HS-27A (cell line): ENCODE data around the gene MYLK2.

Experiments
- DNase-seq: peaks from one replicate; pipeline ENCODE4 v3.0.0-alpha.2; 2012; ENCODE audit warnings: low read depth, missing footprints

Gene MYLK2

DNA sequence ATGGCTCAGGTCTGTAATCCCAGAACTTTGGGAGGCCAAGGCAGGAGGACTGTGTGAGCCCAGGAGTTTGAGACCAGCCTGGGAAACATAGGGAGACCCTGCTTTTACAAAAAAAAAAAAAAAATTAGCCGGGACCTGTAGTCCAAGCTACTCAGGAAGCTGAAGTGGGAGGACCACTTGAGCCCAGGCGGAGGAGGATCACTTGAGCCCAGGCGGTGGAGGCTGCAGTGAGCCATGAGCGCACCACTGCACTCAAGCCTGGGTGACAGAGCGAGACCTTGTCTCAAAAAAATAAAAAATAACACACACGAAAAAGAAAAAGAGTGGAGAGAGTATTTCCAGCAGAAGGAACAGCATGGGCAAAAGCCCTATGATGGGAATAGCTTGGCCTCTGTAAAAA, 53.2 kb downstream of the MYLK2 start:
- DNase-seq: no peak

DNA sequence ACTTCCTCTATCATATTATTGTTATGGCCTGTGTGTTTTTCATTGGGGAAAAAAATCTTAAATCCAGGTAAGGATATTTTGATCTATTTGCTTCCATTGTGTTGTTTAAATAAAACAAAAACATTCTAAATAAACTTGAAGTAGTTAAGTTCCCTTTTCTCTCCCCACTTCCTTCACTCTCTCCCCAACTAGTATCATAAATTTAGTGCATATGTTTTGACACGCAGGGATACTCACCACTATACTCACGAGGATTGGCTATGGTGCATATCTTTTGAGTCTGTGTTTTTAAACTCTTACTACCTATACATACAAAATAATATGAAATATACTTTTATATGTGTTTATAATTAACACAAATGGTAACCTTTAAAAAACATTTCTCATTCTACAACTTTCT, 56.5 kb downstream of the MYLK2 start:
- no peak for DNase-seq

- no peak for DNase-seq
Measured at GRCh38 chr20:31877684-31878083, 58.5 kb downstream of the MYLK2 start.

DNA sequence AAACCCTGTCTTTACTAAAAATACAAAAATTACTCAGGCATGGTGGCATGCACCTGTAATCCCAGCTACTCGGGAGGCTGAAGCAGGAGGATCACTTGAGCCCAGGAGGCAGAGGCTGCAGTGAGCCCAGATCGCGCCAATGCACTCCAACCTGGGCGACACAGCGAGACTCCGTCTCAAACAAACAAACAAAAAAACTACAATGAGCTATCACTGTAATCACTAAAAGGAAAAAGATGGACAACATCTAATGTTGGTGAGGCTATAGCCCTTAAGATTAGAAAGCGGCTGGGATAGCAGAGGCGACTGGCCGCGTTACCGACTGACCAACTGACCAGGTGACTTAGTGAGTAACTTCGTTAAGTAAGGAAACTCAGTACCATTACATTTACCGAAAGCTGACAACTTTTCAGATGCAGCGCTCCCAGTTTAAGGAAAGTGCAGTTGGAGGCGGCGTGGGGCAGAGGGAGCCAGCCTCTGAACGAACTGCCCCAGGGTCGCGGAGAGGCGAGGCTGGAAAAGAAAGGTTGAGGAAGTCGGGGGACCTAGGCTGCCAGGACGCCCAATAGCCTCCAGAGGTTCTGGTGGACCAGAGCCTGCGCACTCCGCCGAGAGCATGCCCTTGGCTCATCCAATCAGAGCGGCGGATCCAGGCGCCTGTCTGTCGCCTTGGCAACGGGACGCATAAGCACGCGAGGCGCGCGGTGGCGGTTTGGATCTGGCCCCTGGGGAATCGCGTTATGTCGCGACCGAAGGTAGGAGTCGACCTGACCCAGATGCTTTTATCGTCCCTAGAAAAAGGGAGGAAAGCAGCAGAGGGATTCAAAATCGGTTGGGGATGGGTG, 60.2 kb downstream of the MYLK2 start:
- peak; percentile 94 for DNase-seq

DNA sequence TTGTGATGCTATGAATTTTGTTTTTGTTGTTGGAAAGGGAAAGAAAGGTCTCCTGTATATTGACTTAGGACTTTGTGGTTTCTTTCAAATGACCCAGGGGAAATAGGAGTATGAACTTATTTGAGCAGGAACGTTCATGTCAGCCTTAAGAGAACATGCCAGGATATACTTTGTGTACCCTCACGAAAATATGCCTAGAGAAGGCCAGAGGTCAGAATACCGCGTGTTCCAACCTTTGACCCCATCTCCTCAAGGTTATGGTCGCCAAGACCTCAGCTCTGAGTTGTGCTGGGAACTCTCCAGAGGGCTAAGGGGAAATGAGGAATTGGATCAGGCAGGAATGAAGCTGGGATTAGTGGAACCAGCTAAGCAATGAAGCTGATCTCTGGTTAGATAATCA, 62.8 kb downstream of the MYLK2 start:
- no peak for DNase-seq

GRCh38 chr20:31883829-31884228, 64.7 kb downstream of the MYLK2 start:
- no peak for DNase-seq
